H1 (cell line): ENCODE data around the gene FSTL4. TPM values are rescaled to one million over a fixed set of nuclear protein-coding genes. Genes with fewer than 3 reads are reported as not detected.

ENCODE experiments used
- CTCF ChIA-PET: fragments of 300-600 bp; sonication (Branson Sonifier 250); formaldehyde crosslinking; loops from one replicate; lab custom pipeline; 2021; ENCODE audit not compliant: partially characterized antibody; lab: Charles Lee
- POLR2A ChIA-PET: fragments of 300-600 bp; sonication (Branson Sonifier 250); formaldehyde crosslinking; loops from one replicate; lab custom pipeline; 2021; ENCODE audit warnings: inconsistent platforms; ENCODE audit not compliant: partially characterized antibody; lab: Charles Lee
- DNase-seq, 2 experiments: peaks; one replicate each; pipeline versions ENCODE4 v3.0.0 to v3.0.0-alpha.2; 2010 to 2022; ENCODE audit warnings: low spot score in 2 of 2, low read depth in 1 of 2, mixed read lengths in 1 of 2
- FAIRE-seq: peaks from 2 replicates; lab custom pipeline; 2011; peaks lifted over from hg19 to GRCh38; lab: Jason Lieb, UNC
- H2AFZ ChIP-seq: 2 replicates; pipeline ENCODE4 v1.8.1; 2012; ENCODE audit warnings: low read length, inconsistent platforms
- H2AK5ac ChIP-seq: 2 replicates; pipeline ENCODE4 v1.6.1; 2013; ENCODE audit warnings: low read depth, low read length
- H2BK120ac ChIP-seq: replicated peaks from 2 replicates; pipeline ENCODE3; 2013; ENCODE audit warnings: low read depth, low read length, inconsistent platforms
- H2BK12ac ChIP-seq: 2 replicates; pipeline ENCODE4 v1.6.1; 2013; ENCODE audit warnings: low read depth, low read length
- H2BK15ac ChIP-seq: 2 replicates; pipeline ENCODE4 v1.6.1; 2013; ENCODE audit warnings: low read length
- H2BK20ac ChIP-seq: 2 replicates; pipeline ENCODE4 v1.6.1; 2013; ENCODE audit warnings: low read length
- H2BK5ac ChIP-seq: 2 replicates; pipeline ENCODE4 v1.6.1; 2013; ENCODE audit warnings: low read depth, low read length
- H3K14ac ChIP-seq: 2 replicates; pipeline ENCODE4 v1.6.1; 2013; ENCODE audit warnings: inconsistent platforms; ENCODE audit not compliant: insufficient read length
- H3K18ac ChIP-seq: 2 replicates; pipeline ENCODE4 v1.6.1; 2013; ENCODE audit warnings: low read length; ENCODE audit errors: extremely low read depth
- H3K23ac ChIP-seq: 2 replicates; pipeline ENCODE4 v1.6.1; 2013; ENCODE audit warnings: inconsistent platforms; ENCODE audit not compliant: insufficient read length
- H3K23me2 ChIP-seq: 2 replicates; pipeline ENCODE4 v1.6.1; 2013; ENCODE audit warnings: low read depth, low read length
- H3K27ac ChIP-seq: 2 replicates; pipeline ENCODE4 v1.6.1; 2011; ENCODE audit warnings: low read depth, low read length, inconsistent platforms
- H3K27me3 ChIP-seq, 4 experiments: replicated peaks in 1 of 4; 1 replicate in 1 of 4; 2 replicates in 3 of 4; pipeline versions ENCODE4 v1.6.1 to v1.8.1; 2011 to 2013; ENCODE audit warnings: low read length in 3 of 4, mild to moderate bottlenecking in 3 of 4, inconsistent platforms in 2 of 4, mixed read lengths in 2 of 4, moderate library complexity in 1 of 4; ENCODE audit not compliant: control insufficient read depth in 3 of 4, insufficient read depth in 3 of 4; ENCODE audit errors: extremely low read depth in 1 of 4
- H3K36me3 ChIP-seq, 4 experiments: 2 replicates each; pipeline versions ENCODE4 v1.6.1 to v1.8.1; 2011 to 2013; ENCODE audit warnings: mild to moderate bottlenecking in 4 of 4, low read length in 3 of 4, moderate library complexity in 2 of 4, control low read depth in 1 of 4, inconsistent platforms in 1 of 4; ENCODE audit not compliant: insufficient read depth in 4 of 4, control insufficient read depth in 2 of 4
- H3K4ac ChIP-seq: replicated peaks from 2 replicates; pipeline ENCODE3; 2013; ENCODE audit warnings: low read length, low read depth, mixed read lengths, inconsistent platforms; ENCODE audit not compliant: insufficient read length
- H3K4me1 ChIP-seq, 4 experiments: replicated peaks in 1 of 4; 1 replicate in 1 of 4; 2 replicates in 3 of 4; pipeline versions ENCODE4 v1.6.1 to v1.8.1; 2011 to 2013; ENCODE audit warnings: low read length in 3 of 4, inconsistent platforms in 2 of 4, mixed read lengths in 1 of 4; ENCODE audit not compliant: insufficient read depth in 4 of 4, control insufficient read depth in 3 of 4
- H3K4me2 ChIP-seq, 2 experiments: 2 replicates each; pipeline versions ENCODE4 v1.6.1 to v1.8.1; 2011 to 2013; ENCODE audit warnings: low read depth in 2 of 2, low read length in 2 of 2, control low read depth in 1 of 2, inconsistent platforms in 1 of 2, mild to moderate bottlenecking in 1 of 2; ENCODE audit not compliant: insufficient read depth in 1 of 2
- H3K4me3 ChIP-seq, 4 experiments: fragments of 200-600, 300-600 bp in 1 of 4; sonication (generic), shearing (Covaris generic), sonication (Bioruptor Twin) in 1 of 4; 2 replicates each; pipeline versions ENCODE4 v1.5.1 to v1.8.1; 2011 to 2016; ENCODE audit warnings: low read length in 4 of 4, low read depth in 3 of 4, control low read depth in 2 of 4, inconsistent platforms in 2 of 4, mild to moderate bottlenecking in 2 of 4, mixed read lengths in 1 of 4, moderate library complexity in 1 of 4; ENCODE audit not compliant: insufficient read depth in 2 of 4; ENCODE audit errors: extremely low read depth in 1 of 4
- H3K56ac ChIP-seq: replicated peaks from 2 replicates; pipeline ENCODE3; 2013; ENCODE audit warnings: low read depth, mild to moderate bottlenecking, mixed read lengths, low read length, inconsistent platforms; ENCODE audit not compliant: insufficient read length
- H3K79me1 ChIP-seq: 2 replicates; pipeline ENCODE4 v1.6.1; 2013; ENCODE audit warnings: low read depth, low read length, control low read depth
- H3K79me2 ChIP-seq, 2 experiments: 2 replicates each; pipeline versions ENCODE4 v1.6.1 to v1.8.1; 2012 to 2013; ENCODE audit warnings: low read length in 2 of 2, mild to moderate bottlenecking in 2 of 2, inconsistent platforms in 1 of 2; ENCODE audit not compliant: insufficient read depth in 2 of 2, control insufficient read depth in 1 of 2
- H3K9ac ChIP-seq, 4 experiments: replicated peaks in 1 of 4; 1 replicate in 1 of 4; 2 replicates in 3 of 4; pipeline versions ENCODE4 v1.6.1 to v1.8.1; 2011 to 2013; ENCODE audit warnings: low read depth in 3 of 4, low read length in 3 of 4, control low read depth in 2 of 4, mild to moderate bottlenecking in 2 of 4, moderate library complexity in 2 of 4, inconsistent platforms in 1 of 4; ENCODE audit errors: extremely low read depth in 1 of 4
- H3K9me3 ChIP-seq, 2 experiments: 2 replicates each; pipeline versions ENCODE4 v1.6.1 to v1.8.1; 2012 to 2013; ENCODE audit warnings: mild to moderate bottlenecking in 2 of 2, moderate library complexity in 2 of 2, control low read depth in 1 of 2, inconsistent platforms in 1 of 2, low read depth in 1 of 2, low read length in 1 of 2, mixed read lengths in 1 of 2; ENCODE audit not compliant: insufficient read depth in 2 of 2
- H4K20me1 ChIP-seq, 2 experiments: replicated peaks in 1 of 2; 2 replicates each; pipeline versions ENCODE3 to v1.8.1; 2011 to 2013; ENCODE audit warnings: inconsistent platforms in 2 of 2, low read length in 2 of 2, mild to moderate bottlenecking in 1 of 2; ENCODE audit not compliant: insufficient read depth in 2 of 2, control insufficient read depth in 1 of 2
- H4K5ac ChIP-seq: 2 replicates; pipeline ENCODE4 v1.6.1; 2013; ENCODE audit warnings: low read length, low read depth, mixed read lengths, inconsistent platforms; ENCODE audit not compliant: insufficient read length
- H4K8ac ChIP-seq: 2 replicates; pipeline ENCODE4 v1.8.0; 2013; ENCODE audit warnings: mild to moderate bottlenecking, moderate library complexity, low read length, inconsistent platforms; ENCODE audit not compliant: insufficient read depth; ENCODE audit errors: extremely low read depth
- H4K91ac ChIP-seq: replicated peaks from 2 replicates; pipeline ENCODE3; 2013; ENCODE audit warnings: low read length, mixed read lengths, inconsistent platforms; ENCODE audit not compliant: insufficient read length
- ASH2L ChIP-seq: fragments of 200-600, 300-600 bp; sonication (generic); IDR thresholded peaks from one replicate; pipeline ENCODE4 v1.7.1; 2017; ENCODE audit warnings: low read length
- CBX5 ChIP-seq: fragments of 300-800, 300-1000 bp; sonication (generic); IDR thresholded peaks from 2 replicates; pipeline ENCODE4 v1.7.1; 2016; ENCODE audit warnings: antibody characterized with exemption, low read length, low read depth
- JUN ChIP-seq: IDR thresholded peaks from 2 replicates; pipeline ENCODE4 v1.6.1; 2011; ENCODE audit warnings: low read depth, mild to moderate bottlenecking, improper control_type of control experiment, low read length
- RAD21 ChIP-seq, 2 experiments: IDR thresholded peaks in 1 of 2; conservative IDR thresholded peaks in 1 of 2; 2 replicates each; pipeline ENCODE4 v1.6.1; 2011; ENCODE audit warnings: low read depth in 2 of 2, low read length in 2 of 2, improper control_type of control experiment in 1 of 2, inconsistent platforms in 1 of 2, mild to moderate bottlenecking in 1 of 2, moderate library complexity in 1 of 2
- RBBP5 ChIP-seq: IDR thresholded peaks from 2 replicates; pipeline ENCODE4 v1.7.1; 2012; ENCODE audit warnings: low read depth, mild to moderate bottlenecking, inconsistent platforms, low read length, moderate library complexity, borderline replicate concordance
- RFX5 ChIP-seq: IDR thresholded peaks from 2 replicates; pipeline ENCODE4 v1.6.1; 2011; ENCODE audit warnings: low read depth, low read length, improper control_type of control experiment, borderline replicate concordance
- TEAD4 ChIP-seq: IDR thresholded peaks from 2 replicates; pipeline ENCODE4 v1.6.1; 2012; ENCODE audit warnings: low read depth, low read length, inconsistent platforms, mixed read lengths
- WGBS, 2 experiments: shearing (Covaris generic) in 1 of 2; methylation state at CpG; one replicate each; pipeline versions ENCODE4 v1.1.6 to v1.1.7; 2013 to 2015; ENCODE audit warnings: low lambda C conversion rate in 2 of 2, mixed read lengths in 2 of 2, inconsistent platforms in 1 of 2, low coverage in 1 of 2, missing lambda C conversion rate in 1 of 2; ENCODE audit not compliant: insufficient replicate concordance in 2 of 2, insufficient coverage in 1 of 2, insufficient read length in 1 of 2; ENCODE audit errors: extremely low coverage in 1 of 2, missing lambda C conversion rate in 1 of 2; 5-methylcytosine and 5-hydroxymethylcytosine counted together
- polyA plus RNA-seq, 7 experiments: library from polyadenylated mRNA; depleted of rRNA in 3 of 7; stranded (reverse) in 5 of 7; unstranded in 2 of 7; fragments of >200 nt in 5 of 7; fragments of 200-250 nt in 2 of 7; gene quantifications; 1 replicate in 5 of 7; 2 replicates in 1 of 7; 4 replicates in 1 of 7; pipeline versions ENCODE4 v1.2.1 to v1.2.3, GENCODE V29; 2011 to 2013; ENCODE audit warnings: missing spikeins in 2 of 7, mixed read lengths in 2 of 7
- total RNA-seq: library from RNA; stranded (reverse); fragmentation: NEBNext Ultra II Directional; extraction: Animal tissue kit (Norgen Biotek cat#: 25700); gene quantifications from 2 replicates; pipeline ENCODE4 v1.2.1, GENCODE V29; 2021

FSTL4 gene
- total and polyA plus RNA-seq, 2 of the 8 experiments (the other 6 are each of a cell fraction or from before 2014, with no cell fraction given): 3.1 to 4.1 TPM

DNA sequence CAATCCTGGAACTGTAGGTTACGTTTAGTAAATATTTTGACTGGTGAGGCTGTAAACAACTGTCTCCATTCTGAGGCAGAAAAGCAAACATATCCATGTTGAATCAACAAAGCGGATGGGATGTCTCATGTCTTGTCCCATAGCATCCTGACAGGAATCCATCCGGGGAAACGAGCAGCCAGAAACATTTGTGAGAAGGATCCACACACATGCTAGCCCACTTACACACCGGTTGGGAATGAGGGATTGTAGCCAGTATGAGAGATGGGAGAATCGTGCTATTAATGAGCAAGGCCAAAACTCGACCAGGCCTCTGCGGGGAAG is 117.5 kb downstream of the FSTL4 start:
- Histone ChIP-seq H2BK12ac (no peak overlapping the region), H3K27ac (no peak overlapping the region), H2BK5ac (no peak overlapping the region), H3K36me3 (no peaks in the 10 kb centered on the region), H2AFZ (no peak overlapping the region), H3K27me3 (no peaks in the 10 kb centered on the region), H3K4ac (no peak overlapping the region), H2BK20ac (no peak overlapping the region), H2BK120ac (no peak overlapping the region), H4K20me1 (no peaks in the 10 kb centered on the region), H2BK15ac (no peak overlapping the region), H3K4me2 (no peak overlapping the region), H3K56ac (no peak overlapping the region), H3K14ac (no peak overlapping the region), H2AK5ac (no peak overlapping the region), H3K23me2 (no peaks in the 10 kb centered on the region), H3K79me2 (no peaks in the 10 kb centered on the region), H3K18ac (no peak overlapping the region; the same call in 1 of the 2 replicates), H4K91ac (no peak overlapping the region), H4K8ac (no peak overlapping the region), H3K23ac (no peak overlapping the region), H3K4me1 (no peaks in the 10 kb centered on the region), H3K9ac (no peak overlapping the region), H3K79me1 (no peaks in the 10 kb centered on the region), H3K4me3 (no peak overlapping the region), H3K9me3 (no peaks in the 10 kb centered on the region), H4K5ac (no peak overlapping the region)
- TF ChIP-seq TEAD4 (no peak), ASH2L (no peak), RFX5 (no peak), JUN (no peak), CBX5 (no peak), RAD21 (IDR thresholded peaks at IDR 0.05 in 1 of 2, conservative IDR thresholded peaks at IDR 0.05 in 1 of 2; ENCODE audit: low read depth in 2 of 2, low read length in 2 of 2) (no peak), RBBP5 (no peak)
- ChIA-PET CTCF (interaction anchor here (0.6 to 1.0 kb wide), 3 partner anchors 35 to 773 kb away, joined by 3 to 4 read pairs (median 3); no protein-coding TSS in a partner anchor), POLR2A (no interaction called here)
- FAIRE-seq: no peak
- 91% methylated on average over 8 of the region's 8 CpGs; no CpG with 5 or more reads in 1 of the 2 experiments for WGBS, 2 experiments
- peak in 1 of 2 experiments; percentile 33 for DNase-seq
